GM12875 (cell line): ENCODE measurements around the gene UTRN.

Experiments used
- H3K4me3 ChIP-seq: one replicate; pipeline ENCODE4 v1.5.1; 2011; ENCODE audit warnings: low read depth, low read length, control low read depth
- CTCF ChIP-seq: IDR thresholded peaks from 2 replicates; pipeline ENCODE4 v1.5.1; 2011; ENCODE audit warnings: low read depth, mild to moderate bottlenecking, control low read depth, inconsistent platforms, low read length, moderate library complexity, borderline replicate concordance; ENCODE audit not compliant: insufficient read depth

UTRN gene

GRCh38 chr6:144283646-144284477 lies 1.3 kb upstream of the UTRN start:
- no peak overlapping the region for H3K4me3 ChIP-seq
- no peak for TF ChIP-seq CTCF

- H3K4me3 ChIP-seq: peak overlapping the region; percentile 68
- TF ChIP-seq CTCF: no peak
Measured at GRCh38 chr6:144284478-144284782, 705 bp upstream of the UTRN start.

- peak overlapping the region; percentile 68 for H3K4me3 ChIP-seq
- TF ChIP-seq CTCF: no peak
Measured at GRCh38 chr6:144285548-144285797, 338 bp downstream of the UTRN start.

GRCh38 chr6:144285798-144286502 lies 815 bp downstream of the UTRN start:
- H3K4me3 ChIP-seq: peak overlapping the region; percentile 68
- no peak for TF ChIP-seq CTCF

GRCh38 chr6:144286503-144287393 lies 1.6 kb downstream of the UTRN start:
- peak overlapping the region; percentile 68 for H3K4me3 ChIP-seq
- no peak for TF ChIP-seq CTCF

GRCh38 chr6:144289006-144289405 lies 3.9 kb downstream of the UTRN start:
- no peak for TF ChIP-seq CTCF
- H3K4me3 ChIP-seq: no peak overlapping the region

GRCh38 chr6:144292372-144292771 lies 7.2 kb downstream of the UTRN start:
- TF ChIP-seq CTCF: no peak
- H3K4me3 ChIP-seq: no peak overlapping the region
